CD4-positive, alpha-beta T cell treated with Interleukin-4 for 1 hour (primary cell): ENCODE data around the gene PFDN1.
"Not testable (repeated sequence)": the region's sequence is repeated elsewhere in the genome, so short reads cannot be mapped to it uniquely, and the experiment has no call there.

ENCODE experiments used
- DNase-seq, 2 donors: peaks; one replicate each; pipeline ENCODE4 v3.0.0-alpha.2; 2020 to 2022

PFDN1 gene, protein sequence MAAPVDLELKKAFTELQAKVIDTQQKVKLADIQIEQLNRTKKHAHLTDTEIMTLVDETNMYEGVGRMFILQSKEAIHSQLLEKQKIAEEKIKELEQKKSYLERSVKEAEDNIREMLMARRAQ

DNA sequence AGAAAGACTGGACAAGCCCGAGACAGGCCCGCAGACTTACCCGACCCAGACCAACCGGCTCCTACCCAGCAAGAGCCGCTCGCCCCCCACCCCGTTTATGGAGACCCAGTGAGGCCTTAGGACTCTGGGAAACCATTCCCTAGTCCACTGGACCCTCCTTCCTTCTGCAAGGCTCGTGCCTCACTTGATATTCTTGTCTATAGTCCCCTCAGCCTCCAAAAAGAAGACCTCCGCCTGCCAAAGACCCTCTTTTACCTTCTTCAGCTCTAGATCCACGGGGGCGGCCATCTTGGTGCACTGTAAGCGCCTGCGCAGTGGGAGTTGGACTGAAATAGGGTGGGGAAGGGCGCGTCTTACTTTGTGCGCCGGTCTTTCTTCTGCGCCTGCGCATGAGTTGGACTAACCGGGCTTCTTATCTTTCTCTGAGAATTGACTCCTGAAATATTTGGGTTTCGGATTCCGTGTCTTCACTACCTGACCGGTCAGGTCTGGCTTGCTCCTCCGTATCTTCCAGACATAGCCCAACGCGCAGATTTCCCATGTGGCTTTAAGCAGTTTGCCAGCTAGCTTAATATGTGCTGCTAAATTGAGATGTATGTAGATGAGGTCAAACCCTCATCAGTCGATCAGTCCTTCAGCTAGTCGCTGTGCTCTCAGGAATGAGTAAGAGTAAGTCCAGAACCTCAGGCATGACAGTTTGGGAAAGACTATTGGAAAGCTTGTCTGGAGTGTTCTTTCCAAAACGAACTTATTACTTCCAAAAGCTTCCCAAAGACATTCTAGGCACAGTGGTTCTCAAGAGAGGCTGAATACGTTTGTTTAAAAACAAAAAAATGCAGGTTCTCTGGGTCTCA is at the start of gene PFDN1:
PFDN1 (minus strand) TSS at position 316 of the 854 bp plus-strand sequence; CDS start at position 288, 28 bp downstream.
- DNase-seq, result peak; percentile 94 to 96

DNA sequence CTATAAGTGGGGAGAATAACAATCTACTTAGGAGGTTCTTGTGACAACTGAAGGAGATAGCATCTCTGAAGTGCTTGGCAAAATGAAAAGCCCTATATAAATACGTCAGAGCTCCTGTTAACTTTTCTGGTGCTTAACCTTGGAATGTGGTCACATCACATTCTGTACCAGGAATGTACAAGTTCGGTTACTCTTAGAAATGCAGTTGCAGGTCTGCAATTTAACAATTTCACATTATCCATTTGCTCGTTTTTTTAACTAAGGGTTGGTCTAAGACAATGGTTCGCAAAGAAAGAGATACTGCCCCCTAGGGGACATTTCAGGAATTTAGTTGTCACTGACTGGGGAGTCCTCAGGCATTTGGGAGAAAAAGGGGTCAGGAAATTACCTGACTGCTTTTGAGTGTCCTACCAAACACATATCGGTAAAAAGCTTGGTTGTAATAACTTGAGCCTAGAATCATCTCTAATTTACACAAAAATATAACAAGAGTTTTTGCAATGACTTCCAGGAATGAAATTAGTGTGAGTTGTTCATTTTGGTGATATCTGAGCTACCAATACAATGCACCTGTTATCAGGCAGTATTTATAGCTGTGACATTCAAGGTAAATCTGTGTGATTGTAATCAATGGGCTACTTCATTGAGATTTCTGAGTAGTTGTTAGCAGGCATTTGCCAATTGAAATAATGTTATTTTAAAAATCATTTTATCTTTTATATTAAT is 48.9 kb upstream of the PFDN1 start:
- peak; percentile 54 to 86 for DNase-seq

DNA sequence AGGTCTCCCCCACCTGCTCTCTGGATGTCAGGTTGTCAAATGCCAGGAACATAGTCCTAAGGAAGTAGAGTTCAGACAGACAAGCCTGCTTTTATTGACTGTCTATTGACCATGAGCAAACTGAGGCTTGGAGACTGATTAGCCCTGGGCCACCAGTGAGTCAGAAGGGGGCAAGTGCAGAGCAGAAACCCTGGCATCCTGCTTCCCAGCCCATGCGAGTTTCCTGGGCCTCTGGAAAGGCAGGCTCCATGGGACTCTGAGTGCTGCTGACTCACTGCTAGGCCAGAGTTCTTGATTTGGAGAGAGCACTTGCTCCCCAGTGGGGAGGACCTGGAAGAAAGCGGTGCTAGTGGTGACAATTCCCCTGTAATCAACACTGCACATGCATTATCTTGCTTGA is 46.3 kb upstream of the PFDN1 start:
- DNase-seq, result no peak

DNA sequence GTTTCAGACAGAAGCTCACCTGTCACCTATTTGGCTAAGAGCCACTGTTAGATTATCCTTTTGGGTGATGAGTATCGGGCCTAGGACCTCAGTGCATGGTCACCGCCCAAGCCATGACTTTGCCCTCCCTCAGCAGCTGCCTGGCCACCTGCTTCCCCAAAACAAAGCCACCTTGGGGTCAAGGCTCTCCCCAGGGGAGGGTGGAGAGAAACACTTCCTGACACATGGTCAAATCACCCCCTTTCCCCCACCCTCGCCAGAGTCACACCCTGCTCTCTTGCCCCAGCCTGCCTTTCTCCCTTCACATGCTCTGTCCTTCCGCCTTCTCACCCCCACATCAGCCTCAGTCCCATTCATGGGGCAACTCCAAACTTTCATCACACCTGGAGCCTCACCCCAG is 45.2 kb upstream of the PFDN1 start:
- DNase-seq, result peak in 1 of 2 donors; percentile 15

DNA sequence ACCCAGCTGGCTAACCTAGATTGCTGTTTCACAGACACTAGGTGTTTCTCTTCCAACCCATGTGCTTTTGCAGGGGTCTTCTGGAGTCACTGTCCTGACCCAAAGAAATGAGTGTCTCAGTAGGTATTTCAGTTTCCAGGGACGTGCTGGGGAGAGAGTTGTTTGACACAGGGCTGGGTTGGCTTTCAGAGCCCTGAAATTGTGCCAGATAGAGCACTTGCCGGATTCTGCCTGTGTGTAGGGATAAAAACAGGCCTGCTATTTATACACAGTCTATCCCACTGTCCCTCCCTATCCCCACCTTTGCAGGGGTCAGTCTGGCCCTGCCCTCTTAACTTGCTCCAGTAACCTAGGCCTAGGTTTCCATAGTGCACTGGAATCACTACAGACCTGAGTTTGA is 44.5 kb upstream of the PFDN1 start:
- DNase-seq, result no peak

DNA sequence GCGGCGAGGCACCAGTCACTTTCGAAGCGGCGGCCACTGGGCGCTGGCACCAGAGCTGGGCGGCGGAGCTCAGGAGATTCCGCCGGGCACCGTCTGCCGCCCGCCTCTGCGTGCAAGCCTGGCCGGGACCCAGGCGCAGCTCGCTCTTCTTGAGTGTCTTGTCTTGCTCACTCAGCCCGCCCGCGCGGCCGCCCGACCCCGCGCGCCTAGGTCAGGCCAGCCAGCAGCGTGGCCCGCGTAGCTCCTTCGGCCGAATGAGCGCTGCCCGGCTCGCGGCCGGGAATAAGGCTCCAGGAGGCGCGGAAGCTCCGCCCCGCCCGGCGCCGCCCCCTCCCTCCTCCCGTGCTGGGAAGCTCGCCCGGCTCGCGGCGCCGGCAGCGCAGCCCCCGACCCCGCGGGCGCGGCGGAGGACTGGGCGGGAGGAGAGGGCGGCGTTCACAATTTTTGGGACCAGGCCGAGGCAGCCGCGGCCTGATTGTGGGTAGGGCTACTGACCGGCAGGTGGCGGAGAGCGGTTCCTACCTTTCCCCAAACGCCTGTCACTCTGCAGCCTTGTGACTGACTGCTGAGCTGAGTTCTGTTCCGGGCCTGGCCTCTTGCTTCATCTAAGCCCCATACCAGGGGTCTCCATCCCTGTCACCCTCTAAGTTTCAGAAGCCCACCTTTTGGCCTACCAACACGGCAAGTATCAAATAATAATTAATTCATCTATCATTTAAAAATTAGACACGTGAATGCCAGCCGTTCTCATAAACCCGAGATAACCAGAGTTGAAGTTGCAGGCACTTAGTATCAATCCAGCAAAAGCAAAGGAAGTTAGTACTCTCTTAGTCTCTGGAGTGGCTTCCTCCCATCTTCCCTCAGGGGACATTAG is 43.7 kb upstream of the PFDN1 start, which contains the start of gene HBEGF:
HBEGF (minus strand) TSS at position 256 of the 874 bp plus-strand sequence. CDS start 275 bp downstream, outside the sequence.
- DNase-seq, result peak; percentile 53 to 61

DNA sequence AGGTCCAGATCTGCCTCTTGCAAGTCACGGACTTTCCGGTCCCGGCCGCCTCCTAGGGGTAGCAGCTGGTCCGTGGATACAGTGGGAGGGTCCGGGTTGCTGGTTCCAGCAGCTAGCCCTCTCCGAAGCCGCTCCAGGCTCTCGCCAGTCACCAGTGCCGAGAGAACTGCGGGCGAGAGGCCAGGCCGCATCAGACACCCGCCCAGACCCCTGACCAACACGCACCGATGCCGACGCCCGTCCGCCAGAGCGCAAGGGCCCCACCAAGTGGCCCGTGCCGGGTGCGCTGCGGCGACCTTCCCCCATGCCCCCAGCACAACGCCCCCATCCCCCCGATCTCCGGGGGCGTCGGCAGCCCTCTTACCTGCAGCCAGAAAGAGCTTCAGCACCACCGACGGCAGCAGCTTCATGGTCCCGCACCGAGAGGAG is 43.0 kb upstream of the PFDN1 start:
- peak in 1 of 2 donors; percentile 34 for DNase-seq

DNA sequence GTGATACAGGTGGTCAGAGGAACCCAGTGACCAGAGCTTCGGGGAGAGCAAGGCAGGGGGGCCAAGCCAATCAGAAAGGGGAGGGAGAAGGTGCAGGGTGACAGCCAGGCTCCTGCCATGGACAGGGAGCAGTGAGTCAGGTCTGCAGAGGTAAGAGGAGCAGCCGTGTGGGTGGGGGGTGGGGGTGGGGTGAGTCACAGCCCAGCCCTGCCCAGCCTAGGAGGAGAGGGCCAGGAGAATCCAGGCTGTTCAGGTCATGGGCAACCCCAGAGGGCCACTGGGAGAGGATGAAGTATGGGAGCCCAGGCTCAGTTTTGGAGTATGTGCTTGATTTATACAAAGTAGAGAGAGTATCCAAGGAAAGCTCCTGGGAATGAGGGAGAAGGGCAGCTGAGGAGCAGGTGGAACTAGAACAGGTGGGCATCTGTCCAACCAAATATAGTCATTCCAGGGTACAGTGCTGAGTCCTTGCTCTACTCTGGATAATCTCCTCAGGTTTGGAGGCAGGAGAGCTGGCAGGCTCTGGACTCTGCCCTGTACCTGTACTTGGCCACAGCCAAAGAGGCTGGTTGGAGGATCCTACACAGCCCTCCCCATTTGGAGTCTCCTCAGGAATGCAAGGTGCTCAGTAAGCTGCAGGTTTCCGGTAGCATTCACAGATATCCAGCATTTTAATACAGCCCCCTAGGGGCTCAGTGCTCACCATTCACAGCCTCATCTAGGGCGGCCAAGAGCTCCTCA is 42.0 kb upstream of the PFDN1 start:
- no peak for DNase-seq

DNA sequence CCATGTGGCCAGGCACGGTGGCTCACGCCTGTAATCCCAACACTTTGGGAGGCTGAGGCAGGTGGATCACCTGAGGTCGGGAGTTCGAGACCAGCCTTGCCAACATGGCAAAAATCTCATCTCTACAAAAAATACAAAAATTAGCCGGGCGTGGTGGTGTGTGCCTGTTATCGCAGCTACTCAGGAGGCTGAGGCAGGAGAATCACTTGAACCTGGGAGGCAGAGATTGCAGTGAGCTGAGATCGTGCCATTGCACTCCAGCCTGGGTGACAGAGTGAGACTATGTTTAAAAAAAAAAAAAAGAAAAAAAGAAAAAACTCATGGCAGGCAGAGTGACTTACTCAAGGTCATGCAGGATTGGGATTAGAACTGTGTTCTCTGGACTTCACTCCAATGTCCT is 40.9 kb upstream of the PFDN1 start:
- not testable (repeated sequence) for DNase-seq

DNA sequence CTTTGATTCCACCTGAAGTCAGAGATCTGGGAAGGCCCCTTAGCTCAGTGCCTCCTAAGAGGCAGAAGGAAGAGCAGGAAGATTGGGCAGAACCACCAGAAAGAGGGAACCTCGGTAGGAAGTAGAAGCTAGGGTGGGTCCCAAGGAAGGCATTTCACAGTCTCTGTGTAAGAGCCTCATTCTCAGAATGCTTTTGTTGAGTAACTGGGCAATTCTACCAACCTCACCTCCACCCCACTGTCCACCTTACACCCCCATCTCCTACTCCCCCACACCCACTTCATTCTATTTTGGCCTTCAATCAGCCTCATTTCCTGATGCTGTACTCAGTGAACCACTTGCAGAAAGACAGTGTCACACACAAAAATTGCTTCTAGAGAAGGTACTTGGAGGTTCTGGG is 40.0 kb upstream of the PFDN1 start:
- DNase-seq, result no peak

DNA sequence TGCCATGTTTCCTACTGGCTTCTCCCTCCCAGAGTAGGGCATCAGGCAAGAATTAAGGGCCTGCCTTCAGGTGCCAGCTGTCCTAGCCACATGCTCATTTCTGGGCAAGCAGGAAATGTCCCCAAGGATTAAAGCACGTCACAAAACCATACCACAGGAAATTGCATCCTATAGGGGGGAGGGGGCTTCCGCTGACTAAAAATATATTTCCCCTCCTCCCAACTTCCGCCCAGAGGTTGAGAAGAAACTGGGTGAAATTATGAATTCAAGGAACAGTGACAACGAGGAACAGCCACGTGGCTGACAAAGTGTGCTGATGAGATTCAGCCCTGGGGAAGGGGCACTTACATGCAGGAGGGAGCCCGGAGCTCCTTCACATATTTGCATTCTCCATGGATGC is 39.4 kb upstream of the PFDN1 start:
- DNase-seq, result peak; percentile 47 to 68

DNA sequence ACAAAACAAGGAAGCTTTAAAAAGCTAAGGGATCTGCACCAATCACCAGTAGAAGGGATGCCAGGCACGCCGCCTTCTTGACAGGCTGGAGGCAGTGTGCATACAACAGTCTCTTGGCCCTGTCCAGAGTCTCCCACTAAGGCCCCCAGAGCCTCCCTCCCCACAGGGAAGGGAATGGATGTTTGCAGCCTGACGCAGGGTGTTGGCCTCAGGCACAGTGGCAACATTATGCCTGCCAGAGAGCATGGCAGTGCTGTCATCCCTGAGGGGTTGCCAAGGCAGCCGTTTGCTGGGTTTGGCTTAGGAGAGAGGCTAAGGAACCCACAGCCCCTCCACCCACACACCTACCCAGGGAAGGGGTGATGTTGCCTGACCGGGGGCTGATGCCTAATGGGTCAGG is 38.7 kb upstream of the PFDN1 start:
- no peak for DNase-seq

DNA sequence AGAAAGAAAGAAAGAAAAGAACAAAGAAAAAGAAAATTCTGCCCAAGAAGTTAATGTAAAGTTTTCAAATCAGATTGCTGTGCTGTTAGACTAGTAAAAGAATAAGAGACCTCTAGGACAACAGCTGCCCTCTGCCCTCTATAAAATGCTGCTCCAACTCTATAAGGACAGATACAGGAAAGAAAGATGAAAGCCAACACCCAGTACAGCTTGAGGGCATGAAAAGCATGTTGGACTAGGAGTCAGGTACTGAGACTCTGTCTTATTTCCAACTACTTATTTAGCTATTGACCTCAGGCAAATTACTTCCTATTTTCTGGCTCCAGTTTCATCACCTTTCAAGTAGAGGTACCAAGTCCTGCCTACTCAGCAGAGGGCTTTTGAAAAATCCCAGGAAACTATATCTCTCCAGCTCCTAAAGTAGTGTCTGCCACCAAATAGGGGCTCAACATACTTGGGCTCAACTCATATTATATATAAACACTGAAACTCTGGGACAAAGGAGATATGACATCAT is 37.8 kb upstream of the PFDN1 start:
- no peak for DNase-seq

DNA sequence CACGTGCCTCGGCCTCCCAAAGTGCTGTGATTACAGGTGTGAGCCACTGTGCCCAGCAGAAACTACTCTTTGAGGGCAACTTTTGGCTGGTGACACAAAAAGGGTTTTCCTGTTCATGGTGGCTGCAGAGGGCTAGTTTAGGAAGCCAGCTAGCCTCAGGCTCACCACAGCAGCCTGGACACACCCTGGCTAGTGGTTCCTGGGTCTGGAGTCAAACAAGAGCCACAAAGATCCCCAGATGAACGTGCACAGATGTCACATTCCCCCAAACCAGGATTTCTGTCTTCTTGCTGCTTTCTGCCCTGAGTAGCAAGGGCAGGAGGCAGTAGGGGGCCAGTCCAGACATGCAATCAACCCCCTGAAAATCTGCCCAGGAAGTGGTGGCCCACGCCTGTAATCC is 36.7 kb upstream of the PFDN1 start:
- no peak for DNase-seq

DNA sequence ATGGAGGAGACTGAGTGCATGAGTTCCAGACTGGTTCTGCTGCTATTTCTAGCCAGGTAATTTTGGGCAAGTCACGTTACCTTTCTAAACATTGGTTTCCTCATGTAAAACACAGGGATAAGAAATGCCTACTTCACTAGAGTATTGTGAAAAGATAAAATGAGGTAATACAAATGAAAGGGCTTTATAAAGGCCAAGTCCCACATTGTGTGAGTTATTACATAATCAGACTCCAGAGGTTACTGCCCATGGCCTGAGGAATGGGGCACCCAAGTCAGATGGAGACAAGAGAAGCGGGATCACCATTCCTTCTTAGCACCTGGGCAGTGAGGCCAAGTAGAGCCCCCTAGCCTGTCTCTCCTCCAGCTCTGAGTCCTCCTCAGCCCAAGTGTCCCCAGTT is 36.0 kb upstream of the PFDN1 start:
- no peak for DNase-seq

DNA sequence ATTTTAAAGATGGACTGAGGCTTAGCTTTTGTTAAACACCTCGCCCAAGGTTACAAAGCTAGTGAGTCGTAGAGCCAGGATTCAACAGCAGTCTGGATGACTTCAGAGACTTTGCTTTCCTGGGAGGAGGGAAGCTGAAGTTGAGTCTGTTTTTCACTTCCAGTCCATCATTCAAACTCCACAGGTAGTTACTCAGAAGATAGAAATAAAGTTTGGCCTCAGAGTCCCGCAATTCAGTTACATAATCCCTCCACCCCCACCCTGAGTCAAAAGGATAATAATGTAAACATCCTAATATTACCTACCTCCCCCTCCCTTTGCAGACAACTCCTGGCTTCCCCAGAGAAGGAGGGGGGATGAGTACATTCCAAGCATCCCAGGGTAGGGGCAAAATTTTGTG is 35.4 kb upstream of the PFDN1 start:
- no peak for DNase-seq

DNA sequence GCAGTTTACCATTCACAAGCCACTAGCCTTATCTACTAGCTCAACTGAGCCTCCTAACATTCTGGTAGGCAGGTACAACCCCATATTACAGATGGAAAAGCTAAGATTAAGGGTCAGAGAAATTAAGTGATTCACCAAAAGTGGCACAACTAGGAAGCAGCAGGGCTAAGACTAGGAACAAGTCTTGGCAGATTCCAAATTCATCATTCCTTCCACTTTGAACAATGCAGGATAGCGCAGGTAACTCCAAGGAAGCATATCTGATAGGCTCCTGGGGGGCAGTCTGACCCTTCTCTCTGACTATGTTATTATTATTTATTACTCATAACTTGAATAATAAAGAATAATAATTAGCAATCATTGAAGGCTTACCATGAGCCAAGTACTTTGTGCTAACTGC is 35.0 kb upstream of the PFDN1 start:
- no peak for DNase-seq

DNA sequence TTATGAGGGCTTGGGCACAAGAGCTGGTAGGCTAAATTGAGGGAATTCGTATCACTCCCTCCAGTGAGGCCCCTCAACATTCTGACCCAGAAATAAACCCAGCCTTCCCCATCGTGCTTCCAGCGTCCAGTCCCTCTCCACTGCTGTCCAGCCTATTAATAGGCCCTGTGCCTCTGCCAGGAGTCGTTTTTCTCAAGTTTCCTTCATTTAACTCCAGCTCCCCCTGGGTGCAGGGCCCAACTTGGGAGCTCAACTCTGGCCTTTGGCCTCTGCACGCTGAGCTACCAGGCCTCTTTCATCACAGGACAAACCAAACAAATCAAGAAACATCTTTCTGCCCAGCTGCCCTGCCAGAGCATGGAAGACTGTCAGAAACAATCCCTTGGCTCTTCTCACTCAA is 33.5 kb upstream of the PFDN1 start:
- DNase-seq, result no peak

DNA sequence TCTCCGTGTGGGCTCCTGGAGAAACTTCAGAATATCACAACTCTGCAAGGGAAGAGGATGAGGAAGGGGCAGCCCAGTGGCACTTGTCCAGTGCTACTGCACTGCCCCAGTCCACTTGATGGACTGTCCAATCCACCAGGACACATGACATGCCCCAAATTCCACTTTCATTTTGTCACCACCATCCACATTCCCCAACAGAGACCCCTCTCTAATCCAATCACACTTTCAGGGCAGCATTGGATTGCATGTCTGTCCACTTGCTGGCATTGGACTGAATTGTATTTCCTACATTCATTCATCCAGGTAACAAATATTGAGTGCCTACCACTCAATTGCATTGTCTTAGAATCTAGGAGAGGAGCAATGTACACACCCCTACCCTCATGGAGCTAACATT is 28.7 kb upstream of the PFDN1 start:
- no peak for DNase-seq

DNA sequence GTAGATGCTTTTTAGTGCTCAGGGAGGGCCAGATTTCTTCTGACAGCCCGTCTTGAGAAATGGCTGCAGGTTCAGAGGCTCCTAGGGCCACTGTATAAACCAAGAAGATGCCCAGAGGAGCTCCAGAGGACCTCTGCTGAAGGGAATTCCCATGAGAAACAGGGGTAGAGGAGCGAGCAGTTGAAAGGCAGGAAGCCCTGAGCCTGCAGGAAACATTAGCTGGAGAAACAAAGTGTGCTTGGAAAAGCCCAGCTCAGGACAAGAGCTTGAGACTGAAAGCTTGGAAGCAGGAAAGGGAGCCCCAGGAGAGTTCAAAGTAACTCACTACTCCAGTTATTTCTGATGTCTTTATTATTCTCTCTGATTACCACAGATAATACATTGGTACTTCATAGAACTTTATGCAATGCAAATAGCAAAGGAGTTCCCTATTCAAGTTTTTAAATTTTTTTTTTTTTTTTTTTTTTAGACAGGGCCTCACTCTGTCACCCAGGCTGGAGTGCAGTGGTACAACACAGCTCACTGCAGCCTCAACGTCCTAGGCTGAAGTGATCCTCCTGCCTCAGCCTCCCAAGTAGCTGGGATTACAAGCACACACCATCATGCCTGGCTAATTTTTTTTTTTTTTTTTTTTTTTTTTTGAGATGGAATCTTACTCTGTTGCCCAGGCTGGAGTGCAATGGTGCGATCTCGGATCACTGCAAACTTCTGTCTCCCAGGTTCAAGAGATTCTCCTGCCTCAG is 27.0 kb upstream of the PFDN1 start:
- no peak for DNase-seq
